Stimulated activated CD4-positive, alpha-beta T cell treated with anti-CD3 and anti-CD28 coated beads, Interleukin-15, amount 100 ng/mL, for 1 hour (primary cell): Measurements from ENCODE around the gene SYTL1.

Experiments used
- DNase-seq, 2 donors: peaks; one replicate each; pipeline ENCODE4 v3.0.0-alpha.2; 2020; ENCODE audit warnings: low read depth in 1 of 2, low spot score in 1 of 2

The SYTL1 gene

DNA sequence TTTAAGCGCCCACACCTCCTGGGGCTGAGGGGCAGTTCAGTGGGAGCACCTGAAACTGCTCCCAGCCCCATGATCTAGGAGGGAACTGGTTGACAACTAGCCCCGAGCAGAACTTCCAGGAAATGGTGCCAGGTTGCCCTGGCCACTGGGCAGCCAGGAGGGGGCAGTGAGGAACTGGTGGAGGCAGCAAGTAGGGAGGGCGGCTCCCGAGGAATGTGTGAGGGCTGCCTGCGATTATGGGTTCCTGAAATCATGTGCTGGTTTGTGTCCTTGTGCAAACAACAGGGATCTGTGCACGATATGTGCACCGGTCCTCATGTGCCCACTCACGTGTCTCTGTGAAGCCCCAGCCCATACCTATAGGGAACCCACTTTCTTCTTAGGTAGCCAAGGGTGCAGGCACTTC lies 60.5 kb downstream of the SYTL1 start:
- no peak for DNase-seq

DNA sequence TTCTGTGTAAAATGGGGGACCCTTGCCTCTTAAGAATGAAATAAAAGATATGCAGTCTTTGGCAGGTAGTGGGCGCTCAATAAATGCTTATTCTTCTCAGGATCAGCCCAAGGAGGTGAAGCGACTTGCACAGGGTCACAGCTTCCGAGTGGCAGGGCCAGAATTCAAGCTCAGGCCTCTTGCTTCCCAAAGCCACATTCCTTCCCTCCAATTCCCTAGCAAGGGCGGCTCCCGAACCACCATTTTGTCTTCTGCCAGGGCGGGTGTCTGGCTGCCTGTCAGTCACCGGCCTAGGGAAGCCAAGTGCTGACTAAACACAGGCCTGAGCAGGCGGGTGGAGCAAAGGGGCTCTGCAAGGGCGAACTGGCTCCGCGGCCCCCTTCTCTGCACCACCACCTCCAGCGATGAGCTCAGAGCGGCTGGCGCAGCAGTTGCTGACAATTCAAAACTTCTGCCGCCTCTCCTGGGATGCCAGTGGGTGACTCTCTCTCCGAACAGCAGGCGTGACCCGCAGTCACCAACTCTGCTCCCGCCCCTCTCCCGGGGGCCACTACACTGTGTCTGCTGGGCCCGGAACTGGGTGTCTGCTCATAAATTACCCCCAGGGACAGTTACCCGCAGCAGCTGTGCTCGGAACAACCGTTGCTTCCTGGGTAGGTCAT lies 61.4 kb downstream of the SYTL1 start:
- DNase-seq = no peak
